Transverse colon (tissue), 4 donors: ENCODE results near the gene PSMA8. TPM values are rescaled to one million over a fixed set of nuclear protein-coding genes. Genes with fewer than 3 reads are reported as not detected.

ENCODE experiments used
- DNase-seq: peaks from one replicate; pipeline ENCODE4 v3.0.0-alpha.2; 2019
- H3K27ac ChIP-seq, 4 donors: fragments of 200-600 bp; sonication (generic); 2 replicates each; pipeline ENCODE4 v1.5.1; 2016 to 2018; ENCODE audit warnings: inconsistent platforms in 4 of 4
- H3K27me3 ChIP-seq: fragments of 200-600 bp; sonication (generic); 2 replicates; pipeline ENCODE4 v1.5.1; 2017; ENCODE audit warnings: inconsistent platforms
- H3K36me3 ChIP-seq, 4 donors: fragments of 200-600 bp; sonication (generic); 2 replicates each; pipeline ENCODE4 v1.5.1; 2017 to 2019; ENCODE audit warnings: inconsistent platforms in 4 of 4
- H3K4me1 ChIP-seq, 4 donors: fragments of 200-600 bp; sonication (generic); 2 replicates each; pipeline ENCODE4 v1.5.1; 2017 to 2020; ENCODE audit warnings: inconsistent platforms in 4 of 4
- H3K4me3 ChIP-seq, 4 donors: fragments of 200-600 bp; sonication (generic); 1 replicate in 1 of 4; 2 replicates in 3 of 4; pipeline versions ENCODE4 v1.5.1 to v1.6.1; 2017 to 2019; ENCODE audit warnings: inconsistent platforms in 4 of 4
- H3K9me3 ChIP-seq, 2 donors: fragments of 200-600 bp; sonication (generic); 2 replicates each; pipeline ENCODE4 v1.5.1; 2017 to 2019; ENCODE audit warnings: inconsistent platforms in 2 of 2
- EP300 ChIP-seq: sonication (generic); formaldehyde crosslinking; IDR thresholded peaks from one replicate; pipeline ENCODE4 v1.6.1; 2017; ENCODE audit warnings: antibody characterized with exemption, low read depth
- POLR2A ChIP-seq: fragments of 450-650 bp; IDR thresholded peaks from one replicate; pipeline ENCODE4 v1.6.1; 2016; ENCODE audit warnings: antibody characterized with exemption, mild to moderate bottlenecking, moderate library complexity
- POLR2AphosphoS5 ChIP-seq, 3 donors: sonication (generic); formaldehyde crosslinking; IDR thresholded peaks; one replicate each; pipeline ENCODE4 v1.6.1; 2016; ENCODE audit warnings: antibody characterized with exemption in 3 of 3
- WGBS, 2 donors: methylation state at CpG; one replicate each; pipeline ENCODE4 v1.1.5; 2018; ENCODE audit warnings: low coverage in 1 of 2; 5-methylcytosine and 5-hydroxymethylcytosine counted together
- in situ Hi-C, 4 donors: fragments of 200-750 bp; cut with MboI; loops; one replicate each; pipeline versions ENCODE4 v1.15.0 to v1.15.1; 2017; ENCODE audit warnings: low sequenced_read_pairs in 3 of 4, low pct_ligation_motif_present in 1 of 4, low pct_unique_long_range_greater_than_20kb in 1 of 4
- intact Hi-C: fragments of 100-400 bp; cut with DNase I; formaldehyde crosslinking; loops from one replicate; pipeline ENCODE4 v1.15.1; 2023; ENCODE audit warnings: low total_unique reads
- total RNA-seq, 4 donors: library from RNA; depleted of rRNA; stranded (reverse); fragments of >200 nt; gene quantifications; one replicate each; pipeline ENCODE4 v1.1.0, GENCODE V29; 2016
- TF ChIP-seq, protein P1 (sequence below), 5 experiments: fragments of 200-600 bp in 3 of 5; fragments of 450-650 bp in 2 of 5; sonication (generic) in 3 of 5; IDR thresholded peaks; 1 replicate in 2 of 5; 2 replicates in 3 of 5; pipeline ENCODE4 v1.5.1; 2016 to 2017; ENCODE audit warnings: antibody characterized with exemption in 5 of 5, inconsistent platforms in 3 of 5, mild to moderate bottlenecking in 2 of 5, moderate library complexity in 1 of 5

Gene PSMA8
- total RNA-seq, result not detected

DNA sequence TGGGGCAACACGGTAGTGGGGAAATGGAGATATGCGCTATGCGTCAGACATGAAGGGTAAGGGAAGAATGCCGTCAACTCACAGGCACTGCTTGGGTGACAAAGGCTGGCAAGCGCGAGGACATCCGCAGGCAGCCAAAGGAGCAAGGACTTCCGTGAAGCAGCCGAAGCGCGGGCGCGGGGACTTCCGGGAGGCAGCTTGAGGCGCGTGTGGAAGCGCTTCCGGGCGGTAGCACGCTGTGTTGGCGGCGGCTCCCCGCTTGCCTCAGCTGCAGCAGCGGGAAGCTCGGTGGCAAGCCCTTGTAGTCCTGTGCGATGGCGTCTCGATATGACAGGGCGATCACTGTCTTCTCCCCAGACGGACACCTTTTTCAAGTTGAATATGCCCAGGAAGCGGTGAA is at the start of gene PSMA8:
TSS of gene PSMA8 (plus strand) at position 218 of the 400 bp plus-strand sequence. CDS start at position 315, 97 bp downstream.
- 87% methylated on average over 31 of the region's 31 CpGs; no CpG with 5 or more reads in 1 of the 2 donors for WGBS, 2 donors
- Histone ChIP-seq H3K27me3 (no peaks in the 10 kb centered on the region), H3K27ac (no peak within 1 kb of the TSS), H3K4me1 (no peaks in the 10 kb centered on the region), H3K9me3 (no peaks in the 10 kb centered on the region), H3K4me3 (no peak within 1 kb of the TSS), H3K36me3 (no peaks in the 10 kb centered on the region)
- TF ChIP-seq, protein P1, sequence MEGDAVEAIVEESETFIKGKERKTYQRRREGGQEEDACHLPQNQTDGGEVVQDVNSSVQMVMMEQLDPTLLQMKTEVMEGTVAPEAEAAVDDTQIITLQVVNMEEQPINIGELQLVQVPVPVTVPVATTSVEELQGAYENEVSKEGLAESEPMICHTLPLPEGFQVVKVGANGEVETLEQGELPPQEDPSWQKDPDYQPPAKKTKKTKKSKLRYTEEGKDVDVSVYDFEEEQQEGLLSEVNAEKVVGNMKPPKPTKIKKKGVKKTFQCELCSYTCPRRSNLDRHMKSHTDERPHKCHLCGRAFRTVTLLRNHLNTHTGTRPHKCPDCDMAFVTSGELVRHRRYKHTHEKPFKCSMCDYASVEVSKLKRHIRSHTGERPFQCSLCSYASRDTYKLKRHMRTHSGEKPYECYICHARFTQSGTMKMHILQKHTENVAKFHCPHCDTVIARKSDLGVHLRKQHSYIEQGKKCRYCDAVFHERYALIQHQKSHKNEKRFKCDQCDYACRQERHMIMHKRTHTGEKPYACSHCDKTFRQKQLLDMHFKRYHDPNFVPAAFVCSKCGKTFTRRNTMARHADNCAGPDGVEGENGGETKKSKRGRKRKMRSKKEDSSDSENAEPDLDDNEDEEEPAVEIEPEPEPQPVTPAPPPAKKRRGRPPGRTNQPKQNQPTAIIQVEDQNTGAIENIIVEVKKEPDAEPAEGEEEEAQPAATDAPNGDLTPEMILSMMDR (IDR thresholded peaks at IDR 0.05), result no peak
- TF ChIP-seq EP300, result no peak
- TF ChIP-seq POLR2AphosphoS5 (IDR thresholded peaks at IDR 0.05), result no peak
- TF ChIP-seq POLR2A, result no peak
- intact Hi-C loops, result no loop called here
- in situ Hi-C loops, result no loop called here
- peak; percentile 17 for DNase-seq

GRCh38 chr18:26085056-26085455 is 48.6 kb upstream of the PSMA8 start:
- H3K36me3 ChIP-seq, result peaks cover 0 to 14% (median 6%) of the 10 kb centered on the region in 4 donors

GRCh38 chr18:26086959-26087358 is 46.7 kb upstream of the PSMA8 start:
- intact Hi-C loops (no loop called here), in situ Hi-C loops (no loop called here)
- DNase-seq, result no peak
- Histone ChIP-seq H3K27me3 (no peaks in the 10 kb centered on the region), H3K4me1 (peaks cover 9 to 32% (median 20%) of the 10 kb centered on the region in 4 donors), H3K36me3 (peaks cover 0 to 14% (median 6%) of the 10 kb centered on the region in 4 donors), H3K27ac (no peak overlapping the region), H3K9me3 (no peaks in the 10 kb centered on the region), H3K4me3 (no peak overlapping the region)
- 82 to 87% methylated on average over 6 of the region's 6 CpGs for WGBS, 2 donors
- no peak for TF ChIP-seq EP300
- TF ChIP-seq POLR2AphosphoS5 (IDR thresholded peaks at IDR 0.05), result no peak
- TF ChIP-seq, protein P1 (IDR thresholded peaks at IDR 0.05), result no peak
- TF ChIP-seq POLR2A, result no peak

More at GRCh38 chr18:26085056-26085455, 48.6 kb upstream of the PSMA8 start:
- H3K4me1 ChIP-seq, result peaks cover 9 to 26% (median 20%) of the 10 kb centered on the region in 4 donors
- TF ChIP-seq EP300, result no peak
- TF ChIP-seq POLR2AphosphoS5 (IDR thresholded peaks at IDR 0.05), result no peak
- 93% methylated on average over 5 of the region's 5 CpGs for WGBS, 2 donors
- in situ Hi-C loops, result no loop called here
- H3K4me3 ChIP-seq, result no peak overlapping the region
- H3K27me3 ChIP-seq, result no peaks in the 10 kb centered on the region
- H3K9me3 ChIP-seq, result no peaks in the 10 kb centered on the region
- DNase-seq, result no peak
- intact Hi-C loops, result no loop called here
- H3K27ac ChIP-seq, result no peak overlapping the region

GRCh38 chr18:26088487-26088886 is 45.2 kb upstream of the PSMA8 start:
- TF ChIP-seq, protein P1 (IDR thresholded peaks at IDR 0.05), result no peak
- TF ChIP-seq POLR2A, result no peak
- no peak for TF ChIP-seq POLR2AphosphoS5 (IDR thresholded peaks at IDR 0.05)
- no peak for TF ChIP-seq EP300
- H3K27ac ChIP-seq, result peak overlapping the region in 2 of 4 donors; percentile 95
- H3K27me3 ChIP-seq, result no peaks in the 10 kb centered on the region
- H3K4me1 ChIP-seq, result peaks cover 9 to 32% (median 20%) of the 10 kb centered on the region in 4 donors
- peaks cover 0 to 14% (median 6%) of the 10 kb centered on the region in 4 donors for H3K36me3 ChIP-seq
- DNase-seq, result no peak
- in situ Hi-C loops (no loop called here), intact Hi-C loops (no loop called here)
- WGBS, 2 donors, result 29 to 33% methylated on average over 3 of the region's 3 CpGs
- H3K4me3 ChIP-seq, result peak overlapping the region in 2 of 4 donors; percentile 66 to 74
- H3K9me3 ChIP-seq, result no peaks in the 10 kb centered on the region
